Ishikawa (cell line): ENCODE data around the gene FIGN.

Experiments
- CEBPB ChIP-seq: IDR thresholded peaks from 2 replicates; pipeline ENCODE4 v1.6.1; 2012
- CREB1 ChIP-seq: IDR thresholded peaks from 2 replicates; pipeline ENCODE4 v1.6.1; 2012; ENCODE audit warnings: low read depth
- EGR1 ChIP-seq: IDR thresholded peaks from 2 replicates; pipeline ENCODE4 v1.6.1; 2012
- EP300 ChIP-seq: IDR thresholded peaks from 2 replicates; pipeline ENCODE4 v1.6.1; 2012; ENCODE audit warnings: borderline replicate concordance
- FOXM1 ChIP-seq: IDR thresholded peaks from 2 replicates; pipeline ENCODE4 v1.6.1; 2012; ENCODE audit warnings: low read depth, borderline replicate concordance
- MAX ChIP-seq: IDR thresholded peaks from 2 replicates; pipeline ENCODE4 v1.6.1; 2012
- NFIC ChIP-seq: IDR thresholded peaks from 2 replicates; pipeline ENCODE4 v1.6.1; 2012
- RAD21 ChIP-seq: IDR thresholded peaks from 2 replicates; pipeline ENCODE4 v1.6.1; 2012; ENCODE audit warnings: low read depth
- TAF1 ChIP-seq: IDR thresholded peaks from 2 replicates; pipeline ENCODE4 v1.6.1; 2012; ENCODE audit warnings: low read depth, mild to moderate bottlenecking
- TCF12 ChIP-seq: IDR thresholded peaks from 2 replicates; pipeline ENCODE4 v1.6.1; 2012; ENCODE audit warnings: low read depth
- TEAD4 ChIP-seq: IDR thresholded peaks from 2 replicates; pipeline ENCODE4 v1.6.1; 2012
- USF1 ChIP-seq: IDR thresholded peaks from 2 replicates; pipeline ENCODE4 v1.6.1; 2012
- YY1 ChIP-seq: IDR thresholded peaks from 2 replicates; pipeline ENCODE4 v1.6.1; 2012; ENCODE audit warnings: low read depth
- ZBTB7A ChIP-seq: IDR thresholded peaks from 2 replicates; pipeline ENCODE4 v1.6.1; 2012; ENCODE audit warnings: low read depth
- TF ChIP-seq, protein P1 (sequence below): IDR thresholded peaks from 2 replicates; pipeline ENCODE4 v1.6.1; 2012; ENCODE audit warnings: low read depth, mild to moderate bottlenecking

FIGN gene

DNA sequence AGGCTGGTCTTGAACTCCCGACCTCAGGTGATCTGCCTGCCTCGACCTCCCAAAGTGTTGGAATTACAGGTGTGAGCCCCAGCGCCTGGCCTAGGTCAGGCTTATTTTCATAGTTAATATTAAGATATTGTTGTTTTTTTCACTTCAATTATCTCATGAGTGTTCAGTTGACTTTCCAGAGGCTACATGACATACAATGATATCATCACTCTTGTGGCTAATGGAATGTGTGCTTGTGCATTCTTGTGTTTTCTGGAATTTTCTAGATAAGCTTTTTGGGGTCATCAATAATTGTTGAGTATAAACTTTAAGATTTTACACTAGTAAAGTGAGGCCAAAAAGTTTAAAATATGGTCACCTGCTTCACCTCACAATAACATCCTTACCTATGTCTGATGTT is 180.9 kb downstream of the FIGN start:
- TF ChIP-seq EP300 (no peak), YY1 (no peak), TAF1 (no peak), RAD21 (no peak), MAX (no peak), EGR1 (no peak), FOXM1 (no peak), ZBTB7A (no peak), TCF12 (no peak), NFIC (no peak), CREB1 (no peak), TEAD4 (no peak), USF1 (no peak), CEBPB (no peak)
- TF ChIP-seq, protein P1, sequence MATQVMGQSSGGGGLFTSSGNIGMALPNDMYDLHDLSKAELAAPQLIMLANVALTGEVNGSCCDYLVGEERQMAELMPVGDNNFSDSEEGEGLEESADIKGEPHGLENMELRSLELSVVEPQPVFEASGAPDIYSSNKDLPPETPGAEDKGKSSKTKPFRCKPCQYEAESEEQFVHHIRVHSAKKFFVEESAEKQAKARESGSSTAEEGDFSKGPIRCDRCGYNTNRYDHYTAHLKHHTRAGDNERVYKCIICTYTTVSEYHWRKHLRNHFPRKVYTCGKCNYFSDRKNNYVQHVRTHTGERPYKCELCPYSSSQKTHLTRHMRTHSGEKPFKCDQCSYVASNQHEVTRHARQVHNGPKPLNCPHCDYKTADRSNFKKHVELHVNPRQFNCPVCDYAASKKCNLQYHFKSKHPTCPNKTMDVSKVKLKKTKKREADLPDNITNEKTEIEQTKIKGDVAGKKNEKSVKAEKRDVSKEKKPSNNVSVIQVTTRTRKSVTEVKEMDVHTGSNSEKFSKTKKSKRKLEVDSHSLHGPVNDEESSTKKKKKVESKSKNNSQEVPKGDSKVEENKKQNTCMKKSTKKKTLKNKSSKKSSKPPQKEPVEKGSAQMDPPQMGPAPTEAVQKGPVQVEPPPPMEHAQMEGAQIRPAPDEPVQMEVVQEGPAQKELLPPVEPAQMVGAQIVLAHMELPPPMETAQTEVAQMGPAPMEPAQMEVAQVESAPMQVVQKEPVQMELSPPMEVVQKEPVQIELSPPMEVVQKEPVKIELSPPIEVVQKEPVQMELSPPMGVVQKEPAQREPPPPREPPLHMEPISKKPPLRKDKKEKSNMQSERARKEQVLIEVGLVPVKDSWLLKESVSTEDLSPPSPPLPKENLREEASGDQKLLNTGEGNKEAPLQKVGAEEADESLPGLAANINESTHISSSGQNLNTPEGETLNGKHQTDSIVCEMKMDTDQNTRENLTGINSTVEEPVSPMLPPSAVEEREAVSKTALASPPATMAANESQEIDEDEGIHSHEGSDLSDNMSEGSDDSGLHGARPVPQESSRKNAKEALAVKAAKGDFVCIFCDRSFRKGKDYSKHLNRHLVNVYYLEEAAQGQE = no peak

DNA sequence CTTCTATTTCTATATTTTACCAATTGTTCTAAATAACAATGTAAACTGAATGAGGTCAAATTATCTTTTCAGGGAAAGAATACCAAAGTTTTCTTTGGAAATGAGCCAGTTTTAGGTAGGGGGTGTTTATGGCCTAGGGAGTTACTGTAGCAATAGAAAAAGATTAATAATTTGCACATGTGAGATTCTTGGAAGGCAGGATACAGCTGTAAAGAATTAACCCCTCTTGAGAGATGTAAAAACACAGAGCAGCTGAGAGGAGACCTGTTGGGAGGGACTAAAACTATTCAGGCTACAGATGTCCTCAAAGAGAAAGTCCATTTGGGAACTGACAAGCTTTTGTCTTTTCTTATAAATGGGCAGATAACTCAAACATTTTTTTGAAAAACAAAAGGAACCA is 182.2 kb downstream of the FIGN start:
- no peak for TF ChIP-seq CREB1
- TF ChIP-seq RAD21 = no peak
- TF ChIP-seq YY1 = no peak
- no peak for TF ChIP-seq TCF12
- peak; percentile 15; the same call in 1 of the 2 replicates for TF ChIP-seq NFIC
- no peak for TF ChIP-seq FOXM1

DNA sequence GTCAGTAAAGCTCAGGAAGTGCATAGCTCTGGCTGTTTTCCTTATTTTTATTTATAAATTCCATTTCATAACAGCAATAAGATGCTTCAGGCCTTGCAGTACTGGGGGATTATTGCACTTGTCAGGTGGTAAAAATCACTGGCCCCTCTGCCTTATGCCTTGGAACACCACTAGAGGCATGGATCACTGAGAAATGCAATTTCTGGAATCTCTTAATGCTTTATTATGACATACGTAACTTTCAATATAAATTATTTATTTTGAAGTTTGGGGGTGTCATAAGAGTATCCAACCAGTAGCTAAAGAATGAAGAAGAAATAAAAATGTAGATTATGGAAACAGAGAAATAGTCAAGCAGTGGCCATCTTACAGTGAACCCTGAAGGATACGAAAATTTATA is 183.1 kb downstream of the FIGN start:
- TF ChIP-seq ZBTB7A = no peak
- no peak for TF ChIP-seq MAX
- TF ChIP-seq YY1 = no peak
- no peak for TF ChIP-seq EGR1
- TF ChIP-seq RAD21 = no peak
- TF ChIP-seq TCF12 = no peak
- no peak for TF ChIP-seq CEBPB
- TF ChIP-seq FOXM1 = no peak
- no peak for TF ChIP-seq CREB1

DNA sequence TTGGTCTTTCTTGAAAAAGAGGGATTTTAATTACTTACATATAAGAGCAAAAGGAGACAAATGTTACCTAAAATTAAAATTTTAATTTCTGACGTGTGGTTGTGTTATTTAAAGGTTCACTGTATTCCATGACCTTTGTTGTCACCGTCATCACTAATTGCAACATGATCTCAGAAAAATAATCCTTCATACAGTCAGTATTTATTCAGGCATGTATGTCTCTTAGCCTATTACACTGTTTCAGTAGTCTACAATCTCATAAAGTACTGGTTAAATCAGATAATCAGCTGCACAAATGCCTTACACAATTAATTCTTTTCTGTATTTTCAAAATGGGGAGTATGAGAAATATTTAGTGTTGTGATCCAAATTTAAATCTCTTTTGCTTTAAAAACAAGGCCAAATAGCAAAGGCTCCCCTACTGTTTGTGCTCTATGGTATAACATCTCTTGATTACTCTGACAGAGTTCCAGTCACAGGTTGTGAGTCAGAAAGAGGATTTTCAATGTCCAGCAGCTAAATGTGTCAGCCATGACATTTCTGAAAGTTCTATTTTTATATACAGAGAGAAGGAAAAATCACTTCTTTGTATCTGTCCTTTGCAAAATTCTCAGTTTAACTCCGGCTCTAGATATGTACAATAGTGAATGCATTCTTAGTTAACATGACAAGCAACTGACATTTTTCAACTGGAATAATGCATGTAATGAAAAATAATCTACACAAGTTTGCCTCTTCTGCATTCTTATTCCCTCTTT is 184.0 kb downstream of the FIGN start:
- TF ChIP-seq, protein P1 = no peak
- TF ChIP-seq TCF12 (no peak), RAD21 (no peak), CEBPB (no peak), TEAD4 (no peak), NFIC (no peak), USF1 (no peak)

DNA sequence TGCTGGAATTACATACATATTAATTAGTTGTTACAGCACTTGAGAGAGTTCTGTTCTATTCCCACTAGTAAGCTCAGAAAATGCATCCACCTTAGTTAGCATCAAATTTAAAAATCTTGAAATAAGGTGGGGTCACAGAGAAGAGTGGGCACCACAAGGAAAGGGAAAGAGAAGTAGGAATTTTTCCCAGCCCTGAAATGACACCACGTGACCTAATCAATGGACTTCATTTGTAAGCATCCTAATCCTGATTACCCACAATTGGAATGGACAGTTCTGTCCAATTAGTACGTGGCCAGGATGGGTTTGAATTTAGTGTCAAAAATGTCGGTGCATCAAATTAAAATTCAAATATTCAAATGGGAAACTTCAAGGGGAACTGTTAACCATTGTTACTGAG is 186.8 kb downstream of the FIGN start:
- TF ChIP-seq NFIC (no peak), TCF12 (no peak), TAF1 (no peak)
